OCI-LY3 (cell line): ENCODE data around the gene DTNBP1.

Experiments
- H2AFZ ChIP-seq: fragments of 200-600, 300-600 bp; shearing (Covaris generic); 2 replicates; pipeline ENCODE4 v1.6.0; 2014; ENCODE audit warnings: antibody characterized with exemption, low read depth, low read length
- H3K27ac ChIP-seq: fragments of 200-600, 300-600 bp; sonication (generic); 2 replicates; pipeline ENCODE4 v1.5.1; 2014; ENCODE audit warnings: mild to moderate bottlenecking, low read length, moderate library complexity, mixed read lengths
- H3K27me3 ChIP-seq: fragments of 200-600, 300-600 bp; sonication (generic); 2 replicates; pipeline ENCODE4 v1.6.1; 2014; ENCODE audit warnings: low read depth, low read length, mixed read lengths
- H3K36me3 ChIP-seq: fragments of 200-600, 300-600 bp; sonication (generic); replicated peaks from 2 replicates; pipeline ENCODE3; 2014; ENCODE audit warnings: low read depth, low read length, mixed read lengths
- H3K4me1 ChIP-seq: fragments of 300-600, 200-600 bp; sonication (generic); 2 replicates; pipeline ENCODE4 v1.6.1; 2014; ENCODE audit warnings: low read length, mixed read lengths
- H3K4me2 ChIP-seq: fragments of 200-600, 300-600 bp; sonication (generic); 2 replicates; pipeline ENCODE4 v1.6.1; 2014; ENCODE audit warnings: low read length, mixed read lengths
- H3K4me3 ChIP-seq: fragments of 300-600, 200-600 bp; sonication (generic); 2 replicates; pipeline ENCODE4 v1.5.1; 2014; ENCODE audit warnings: antibody characterized with exemption, mild to moderate bottlenecking, low read length, moderate library complexity
- H3K79me2 ChIP-seq: fragments of 300-600, 200-600 bp; shearing (Covaris generic); 2 replicates; pipeline ENCODE4 v1.6.1; 2014; ENCODE audit warnings: mild to moderate bottlenecking, low read length, mixed read lengths
- H3K9ac ChIP-seq: fragments of 300-600, 200-600 bp; shearing (Covaris generic); 2 replicates; pipeline ENCODE4 v1.6.0; 2014; ENCODE audit warnings: mild to moderate bottlenecking, low read length, moderate library complexity
- H3K9me3 ChIP-seq: fragments of 200-600, 300-600 bp; shearing (Covaris generic); 2 replicates; pipeline ENCODE4 v1.6.1; 2014; ENCODE audit warnings: low read length, mixed read lengths; ENCODE audit not compliant: insufficient read depth
- H4K20me1 ChIP-seq: fragments of 200-600, 300-600 bp; sonication (generic); 2 replicates; pipeline ENCODE4 v1.6.1; 2016; ENCODE audit warnings: low read length, mixed read lengths; ENCODE audit not compliant: insufficient read depth
- EZH2phosphoT487 ChIP-seq: fragments of 200-600 bp; shearing (Covaris generic); IDR thresholded peaks from 2 replicates; pipeline ENCODE4 v1.6.1; 2018; ENCODE audit warnings: antibody characterized with exemption, mixed run types, low read depth
- TF ChIP-seq, protein P1 (sequence below): fragments of 200-600, 300-600 bp; sonication (generic); IDR thresholded peaks from 2 replicates; pipeline ENCODE4 v1.5.1; 2014; ENCODE audit warnings: antibody characterized with exemption, low read length, low read depth

DTNBP1 gene

GRCh38 chr6:15621203-15622044 is 41.4 kb downstream of the DTNBP1 start:
- Histone ChIP-seq H3K9me3 (no peaks in the 10 kb centered on the region), H3K27me3 (no peaks in the 10 kb centered on the region), H2AFZ (no peak overlapping the region), H3K4me3 (no peak overlapping the region), H3K4me2 (peak overlapping the region; percentile 36), H3K36me3 (no peaks in the 10 kb centered on the region), H3K79me2 (peaks cover 6% of the 10 kb centered on the region; the same call in 1 of the 2 replicates), H3K4me1 (peaks cover 12% of the 10 kb centered on the region), H3K27ac (no peak overlapping the region), H4K20me1 (no peaks in the 10 kb centered on the region), H3K9ac (no peak overlapping the region)
- TF ChIP-seq, protein P1, sequence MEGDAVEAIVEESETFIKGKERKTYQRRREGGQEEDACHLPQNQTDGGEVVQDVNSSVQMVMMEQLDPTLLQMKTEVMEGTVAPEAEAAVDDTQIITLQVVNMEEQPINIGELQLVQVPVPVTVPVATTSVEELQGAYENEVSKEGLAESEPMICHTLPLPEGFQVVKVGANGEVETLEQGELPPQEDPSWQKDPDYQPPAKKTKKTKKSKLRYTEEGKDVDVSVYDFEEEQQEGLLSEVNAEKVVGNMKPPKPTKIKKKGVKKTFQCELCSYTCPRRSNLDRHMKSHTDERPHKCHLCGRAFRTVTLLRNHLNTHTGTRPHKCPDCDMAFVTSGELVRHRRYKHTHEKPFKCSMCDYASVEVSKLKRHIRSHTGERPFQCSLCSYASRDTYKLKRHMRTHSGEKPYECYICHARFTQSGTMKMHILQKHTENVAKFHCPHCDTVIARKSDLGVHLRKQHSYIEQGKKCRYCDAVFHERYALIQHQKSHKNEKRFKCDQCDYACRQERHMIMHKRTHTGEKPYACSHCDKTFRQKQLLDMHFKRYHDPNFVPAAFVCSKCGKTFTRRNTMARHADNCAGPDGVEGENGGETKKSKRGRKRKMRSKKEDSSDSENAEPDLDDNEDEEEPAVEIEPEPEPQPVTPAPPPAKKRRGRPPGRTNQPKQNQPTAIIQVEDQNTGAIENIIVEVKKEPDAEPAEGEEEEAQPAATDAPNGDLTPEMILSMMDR, result no peak
- no peak for TF ChIP-seq EZH2phosphoT487

DNA sequence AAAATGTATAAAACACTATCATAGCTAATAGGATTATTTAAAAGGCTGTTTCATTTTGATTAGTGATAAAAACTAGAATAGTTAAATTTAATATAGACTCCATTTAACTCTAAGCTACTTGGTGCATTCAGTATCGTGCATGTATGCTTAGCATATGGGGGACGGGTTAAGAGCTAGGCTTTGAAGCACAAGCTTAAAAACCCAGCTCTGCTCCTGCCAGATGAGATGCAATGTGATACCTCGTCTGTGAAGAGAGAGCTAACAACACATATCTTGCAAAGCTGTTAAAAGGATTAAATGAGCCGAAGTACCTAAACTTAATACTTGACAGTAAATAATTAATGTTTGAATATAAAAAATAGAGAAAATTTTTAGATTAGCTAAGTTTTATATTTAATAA is 42.2 kb downstream of the DTNBP1 start:
- Histone ChIP-seq H3K9ac (no peak overlapping the region), H2AFZ (no peak overlapping the region), H3K79me2 (peaks cover 6% of the 10 kb centered on the region; the same call in 1 of the 2 replicates), H3K4me3 (no peak overlapping the region), H3K4me2 (no peak overlapping the region), H3K27ac (no peak overlapping the region), H3K27me3 (no peaks in the 10 kb centered on the region), H3K36me3 (no peaks in the 10 kb centered on the region), H3K4me1 (peaks cover 12% of the 10 kb centered on the region), H4K20me1 (no peaks in the 10 kb centered on the region), H3K9me3 (no peaks in the 10 kb centered on the region)
- TF ChIP-seq EZH2phosphoT487, result no peak
- TF ChIP-seq, protein P1, result no peak

DNA sequence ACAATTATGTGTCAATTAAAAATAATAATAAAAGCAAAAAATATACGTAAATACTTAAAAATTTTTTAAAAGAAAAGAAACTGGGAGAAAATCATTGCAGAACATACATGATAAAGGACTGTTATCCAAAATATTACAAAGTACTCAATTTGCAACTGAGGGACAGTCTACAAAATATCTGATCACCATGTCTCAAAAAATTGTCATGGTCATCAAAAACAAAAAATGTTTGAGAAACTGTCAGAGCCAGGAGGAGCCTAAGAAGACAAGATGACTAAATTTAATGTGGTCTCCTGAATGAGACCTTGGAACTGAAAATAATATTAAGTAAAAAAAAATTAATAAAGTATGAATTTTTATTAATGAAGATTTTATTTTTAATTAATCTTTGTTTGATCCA is 43.5 kb downstream of the DTNBP1 start:
- Histone ChIP-seq H3K4me1 (peaks cover 12% of the 10 kb centered on the region), H3K4me3 (no peak overlapping the region), H3K4me2 (no peak overlapping the region), H4K20me1 (no peaks in the 10 kb centered on the region), H3K36me3 (peaks cover 6% of the 10 kb centered on the region), H3K9me3 (no peaks in the 10 kb centered on the region), H2AFZ (no peak overlapping the region), H3K9ac (no peak overlapping the region), H3K79me2 (peaks cover 6% of the 10 kb centered on the region; the same call in 1 of the 2 replicates), H3K27ac (no peak overlapping the region), H3K27me3 (no peaks in the 10 kb centered on the region)
- TF ChIP-seq EZH2phosphoT487, result no peak
- TF ChIP-seq, protein P1, result no peak

- Histone ChIP-seq H2AFZ (no peak overlapping the region), H3K9ac (no peak overlapping the region), H4K20me1 (no peaks in the 10 kb centered on the region), H3K79me2 (peaks cover 6% of the 10 kb centered on the region; the same call in 1 of the 2 replicates), H3K4me3 (no peak overlapping the region), H3K4me1 (peaks cover 12% of the 10 kb centered on the region), H3K27ac (no peak overlapping the region), H3K4me2 (no peak overlapping the region), H3K9me3 (no peaks in the 10 kb centered on the region), H3K36me3 (peaks cover 6% of the 10 kb centered on the region), H3K27me3 (no peaks in the 10 kb centered on the region)
- TF ChIP-seq EZH2phosphoT487, result no peak
- TF ChIP-seq, protein P1, result no peak
Observed at GRCh38 chr6:15618685-15619084, 44.1 kb downstream of the DTNBP1 start.
